EL (cell line): ENCODE data around the gene ATP2B2.
A peak's percentile ranks its signal among the peaks of the same experiment; 100 is the strongest.

Experiments used
- DNase-seq: peaks from one replicate; pipeline ENCODE4 v3.0.0-alpha.2; 2016

The ATP2B2 gene

DNA sequence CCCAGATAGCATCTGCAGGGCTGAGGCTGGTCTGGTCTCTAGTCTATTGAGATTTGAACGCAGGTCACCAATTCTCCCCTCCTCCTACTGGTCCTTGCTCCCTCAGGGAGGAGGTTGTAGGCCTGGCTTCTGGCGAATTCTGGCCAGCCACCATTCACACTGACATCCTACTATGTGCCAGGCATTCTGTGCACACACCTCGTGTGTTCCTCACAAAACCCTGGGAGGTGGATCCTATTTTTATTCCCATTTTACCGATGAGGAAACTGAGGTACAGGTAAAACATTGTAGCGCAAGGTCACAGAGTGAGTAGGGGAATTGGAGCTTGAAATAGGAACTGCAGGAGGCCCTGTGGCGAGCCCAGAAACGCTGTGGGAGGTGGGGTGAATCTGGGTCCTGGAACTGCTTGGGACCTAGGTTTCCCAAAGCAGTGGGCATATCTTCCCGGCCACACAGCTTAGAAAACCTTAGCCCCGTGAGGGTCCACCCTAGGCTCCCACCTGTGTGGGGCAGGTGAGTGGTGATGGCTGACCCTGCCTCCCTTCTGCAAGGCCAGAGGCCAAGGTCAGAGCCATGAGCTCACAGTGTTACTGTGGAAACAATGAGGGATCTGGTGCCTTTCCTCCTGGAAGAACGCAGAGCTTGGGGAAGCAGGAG is 4.8 kb upstream of the ATP2B2 start:
- no peak for DNase-seq

DNA sequence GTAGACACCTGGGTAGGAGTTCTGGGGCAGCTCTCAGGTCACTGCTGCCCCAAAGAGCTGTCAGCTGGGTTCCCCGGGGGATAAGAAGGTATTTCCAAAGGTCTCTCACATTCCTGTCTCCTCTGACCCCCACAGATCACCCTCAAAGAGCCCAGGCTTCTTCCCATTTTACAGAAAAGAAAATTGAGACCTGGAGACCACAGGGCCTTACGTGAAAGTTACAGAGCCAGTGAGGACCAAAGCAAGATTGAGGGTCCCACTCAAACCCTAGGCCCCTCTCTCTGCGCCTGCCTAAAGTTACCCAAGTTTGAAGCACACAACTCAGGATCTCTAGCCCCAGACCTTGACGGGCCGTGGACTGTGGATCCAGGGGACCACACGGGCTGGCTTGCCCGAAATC is 3.9 kb upstream of the ATP2B2 start:
- no peak for DNase-seq

DNA sequence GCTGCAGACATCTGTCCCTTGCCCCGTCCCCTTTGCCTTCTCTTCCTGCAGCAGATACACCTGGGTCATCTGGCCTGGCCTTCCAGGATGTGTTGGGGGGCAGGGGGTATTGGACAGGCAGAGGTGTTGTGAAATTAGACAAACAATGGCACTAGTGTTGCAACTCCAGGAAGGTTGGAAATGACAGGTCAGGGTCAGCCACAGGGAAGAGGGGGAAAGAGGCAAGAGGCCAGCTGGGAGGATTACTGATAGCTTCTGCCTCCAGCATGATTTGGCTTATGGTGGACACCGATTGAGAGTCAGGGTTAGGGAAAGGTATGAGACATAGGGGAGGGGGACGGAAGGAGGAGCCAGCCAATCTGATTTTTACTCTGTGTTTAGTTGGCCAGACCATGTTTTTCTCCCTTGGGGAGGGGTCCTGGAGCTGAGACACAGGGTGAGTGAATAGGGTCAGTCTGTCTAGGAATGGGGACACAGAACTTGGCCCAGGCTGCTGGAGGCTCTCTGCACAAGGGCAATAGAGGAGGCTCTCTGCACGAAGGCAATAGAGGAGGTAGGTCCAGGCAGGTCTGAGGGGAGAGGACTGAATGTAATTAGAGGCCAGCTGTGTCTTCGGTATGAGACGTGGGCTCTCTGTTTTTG is 3.4 kb upstream of the ATP2B2 start:
- DNase-seq = no peak

DNA sequence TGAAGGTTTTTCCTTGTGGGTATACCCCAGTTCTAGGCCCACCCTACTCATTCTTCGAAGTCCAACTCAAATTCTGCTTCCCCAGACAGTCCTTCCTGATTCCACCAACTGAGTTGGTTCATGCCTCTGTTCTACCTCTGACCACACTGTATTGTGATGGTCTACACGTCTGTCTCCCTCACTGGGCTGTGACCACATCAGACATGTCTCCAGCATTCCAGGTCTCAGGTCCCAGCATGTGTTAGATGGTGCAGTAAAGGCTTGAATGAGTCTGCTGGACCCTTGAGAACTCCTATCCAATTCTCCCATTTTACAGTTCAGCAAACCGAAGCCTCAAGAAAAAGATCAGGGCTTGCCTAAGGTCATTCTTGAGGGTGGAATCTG is 2.8 kb upstream of the ATP2B2 start:
- no peak for DNase-seq

DNA sequence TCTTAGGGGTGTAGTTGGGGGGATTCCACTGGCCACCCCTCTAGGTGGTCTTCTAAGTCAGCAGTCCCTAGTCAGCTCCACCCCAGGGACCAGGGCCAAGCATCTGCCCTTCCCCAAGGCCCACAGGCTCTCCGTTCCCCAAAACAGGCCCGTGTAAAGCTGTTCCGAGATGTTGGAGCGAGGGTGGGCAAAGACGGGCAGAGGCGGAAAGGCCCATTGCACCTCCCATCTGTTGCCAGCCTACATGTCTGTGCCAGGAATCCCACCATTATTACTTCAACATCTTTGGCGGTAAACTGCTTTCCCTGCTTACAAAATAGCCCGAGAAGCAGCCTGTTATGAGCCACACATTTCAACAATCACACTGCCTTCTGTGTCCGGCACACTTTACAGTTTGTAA is 1.9 kb upstream of the ATP2B2 start:
- DNase-seq = no peak

DNA sequence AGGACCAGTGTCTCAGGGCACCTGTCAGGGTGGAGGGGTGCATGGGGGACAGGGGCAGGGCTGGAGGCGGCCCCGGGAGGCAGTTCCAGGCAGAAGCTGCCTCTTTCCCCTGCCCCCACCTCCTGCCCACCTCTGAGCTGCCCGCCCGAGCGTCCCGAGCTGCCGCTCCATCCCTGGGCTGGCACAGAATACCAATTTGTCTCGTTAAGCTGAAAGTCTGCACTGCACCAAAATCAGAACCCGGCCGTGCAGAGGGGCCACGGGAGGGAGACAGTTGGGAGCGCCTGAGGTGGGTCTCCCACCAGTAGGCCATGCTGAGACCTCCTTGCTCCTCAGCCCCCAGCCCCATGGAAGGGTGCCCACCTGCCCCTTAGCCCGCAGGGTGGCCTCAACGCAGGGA is 1.3 kb upstream of the ATP2B2 start:
- DNase-seq = no peak

DNA sequence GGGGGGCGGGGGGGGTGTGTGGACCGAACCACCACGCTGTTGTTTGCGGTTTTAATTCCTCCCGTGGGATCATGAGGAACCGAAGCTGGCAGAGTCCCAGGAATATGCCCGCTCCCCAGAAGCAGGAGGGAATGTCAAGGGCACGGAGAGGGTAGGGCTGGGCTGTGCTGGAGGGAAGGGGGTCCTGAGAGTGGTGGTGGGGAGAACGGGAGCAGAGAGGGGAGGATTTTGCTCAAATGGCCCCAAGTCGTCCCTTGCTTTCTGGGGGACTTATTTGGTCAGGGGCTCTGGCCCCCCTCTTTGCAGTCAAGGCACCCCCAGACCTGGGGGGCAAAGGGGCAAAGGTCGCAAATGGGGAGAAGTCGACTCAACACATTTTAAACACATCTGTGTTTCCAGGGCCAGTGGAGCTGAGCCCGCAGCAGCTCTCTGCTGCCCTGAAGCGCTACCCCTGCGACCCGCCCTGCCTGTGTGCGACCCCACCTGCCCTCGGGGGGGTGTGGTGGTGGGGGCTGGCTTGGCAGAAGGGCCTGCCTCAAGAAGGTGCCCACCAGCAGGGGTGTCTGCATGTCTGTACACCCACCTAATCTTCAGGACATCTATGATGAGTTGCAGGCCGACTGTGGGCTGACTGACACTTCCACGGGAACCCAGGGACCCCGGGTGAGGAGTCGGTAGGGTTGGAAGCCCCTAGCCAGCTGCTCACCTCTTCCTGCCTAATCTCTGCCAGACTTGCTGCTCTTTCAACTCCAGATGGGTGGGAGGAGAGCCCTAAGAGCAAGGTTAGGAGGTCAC is 602 bp upstream of the ATP2B2 start:
- no peak for DNase-seq

DNA sequence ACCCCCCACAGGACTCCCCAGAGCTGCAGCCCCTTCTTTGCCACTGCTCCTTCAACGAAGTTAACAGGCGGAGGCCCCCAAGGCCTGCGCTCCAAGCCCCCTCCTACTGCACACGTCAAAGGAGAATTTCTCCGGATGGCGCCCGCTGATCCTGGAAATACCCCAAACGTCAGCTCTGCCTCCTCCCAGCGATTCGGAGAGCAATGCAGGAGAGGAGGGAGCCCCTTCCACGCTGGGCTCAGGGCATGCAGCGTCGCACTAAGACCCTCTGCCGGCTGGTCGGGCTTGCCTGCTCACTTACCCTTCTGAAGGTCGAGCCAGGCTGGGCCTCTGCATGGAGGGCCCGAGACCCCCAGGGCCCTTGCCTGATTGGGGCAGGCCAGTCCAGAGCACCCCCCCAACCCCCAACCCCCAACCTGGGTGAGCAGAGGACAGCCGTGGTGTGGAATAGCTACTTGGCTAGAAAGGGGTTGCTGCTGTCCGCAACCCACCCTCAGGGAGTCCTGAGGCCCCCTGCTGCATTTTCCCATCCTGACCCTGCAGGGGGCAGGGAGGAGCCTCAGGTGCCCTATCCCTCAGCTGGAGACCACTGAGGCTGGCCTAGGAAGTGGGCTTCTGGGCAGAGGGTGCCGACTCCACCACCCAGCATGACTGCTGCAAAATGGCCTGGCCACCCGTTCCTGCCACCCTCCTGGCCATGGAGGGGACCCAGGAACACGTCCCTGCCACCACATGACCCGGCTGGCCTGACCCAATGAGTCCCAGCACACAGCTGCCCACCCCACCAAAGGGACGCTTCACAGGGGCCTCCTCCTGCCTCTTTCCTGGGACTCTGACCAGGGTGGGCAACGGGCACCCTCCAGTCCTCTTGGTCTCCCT is 976 bp downstream of the ATP2B2 start:
- DNase-seq = no peak

DNA sequence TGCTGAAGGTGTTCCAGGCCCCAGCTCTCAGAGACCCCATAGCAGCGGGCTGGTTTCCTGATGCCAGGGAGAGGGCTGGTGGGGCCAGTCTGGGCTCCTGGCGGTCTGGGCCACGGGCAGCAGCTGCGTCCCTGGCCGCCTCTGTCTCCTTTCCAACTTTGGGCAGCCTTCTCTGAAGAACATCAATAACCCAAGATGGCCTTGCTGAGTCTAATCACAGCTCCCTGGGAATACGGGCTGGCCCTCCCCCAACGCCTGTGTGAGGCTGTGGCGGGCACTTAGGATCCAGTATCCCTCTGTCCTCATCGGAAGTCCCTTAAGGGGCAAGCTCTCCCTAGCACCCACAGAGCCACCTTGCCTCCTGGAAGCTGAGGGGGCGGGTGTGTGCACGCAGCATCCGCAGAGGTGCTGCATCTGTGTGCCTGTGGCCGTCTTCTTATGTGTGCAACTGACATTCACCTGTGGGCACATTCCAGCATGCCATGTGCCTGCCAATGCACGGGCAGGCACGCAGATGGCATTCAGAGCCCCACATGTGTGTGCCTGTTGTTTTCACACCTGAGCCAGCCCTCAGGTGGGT is 2.1 kb downstream of the ATP2B2 start:
- no peak for DNase-seq

DNA sequence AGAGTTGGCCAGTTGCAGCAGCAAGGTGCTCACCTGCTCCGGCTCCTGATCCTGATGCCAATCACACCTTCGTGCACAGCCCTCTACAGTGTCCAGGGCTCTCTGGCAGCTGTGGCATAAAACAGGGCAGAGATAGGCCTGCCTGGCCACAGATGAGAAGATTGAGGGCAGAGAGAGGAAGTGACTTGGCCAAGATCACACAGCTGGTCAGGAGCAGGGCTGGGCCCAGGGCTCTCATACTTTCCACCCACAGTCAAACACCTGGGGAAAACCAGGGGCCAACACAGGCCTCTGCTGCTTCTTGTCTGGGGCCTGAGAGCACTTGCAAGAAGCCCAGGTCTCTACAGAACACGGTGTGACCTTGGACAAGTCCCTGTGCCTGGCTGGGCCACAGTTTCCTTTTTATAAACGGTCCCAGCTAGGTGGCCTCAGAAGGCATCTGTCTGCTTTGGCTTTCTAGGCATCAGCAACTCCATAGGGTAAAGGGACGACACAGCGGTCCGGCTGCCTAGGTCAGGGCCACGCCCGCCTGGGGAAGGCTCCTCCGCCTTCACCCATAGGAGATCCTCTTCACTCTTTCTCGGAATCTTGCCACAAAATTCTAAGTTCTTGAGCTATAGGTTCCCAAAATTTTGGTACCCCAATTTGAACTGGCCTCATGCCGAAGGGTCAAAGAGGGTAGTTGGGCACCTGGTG is 3.1 kb downstream of the ATP2B2 start:
- no peak for DNase-seq

DNA sequence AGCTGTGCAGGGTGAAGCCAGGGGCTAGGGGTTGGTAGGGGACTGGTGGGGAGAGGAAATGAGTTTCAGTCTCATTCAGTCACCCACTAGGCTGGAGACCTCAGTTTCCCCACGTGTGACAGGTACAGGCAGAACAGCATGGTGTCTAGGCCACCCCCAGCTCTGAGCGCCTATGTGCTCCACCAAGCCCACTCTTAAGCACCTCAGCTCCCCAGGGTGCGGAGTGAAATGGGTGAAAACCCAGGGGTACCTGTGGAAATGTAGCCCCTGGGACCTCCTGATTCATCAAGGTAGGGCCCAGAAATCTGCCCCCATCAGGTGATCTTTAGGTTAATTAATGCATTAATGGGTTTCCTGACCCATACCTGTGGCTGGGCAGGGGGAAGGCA is 3.7 kb downstream of the ATP2B2 start:
- no peak for DNase-seq

DNA sequence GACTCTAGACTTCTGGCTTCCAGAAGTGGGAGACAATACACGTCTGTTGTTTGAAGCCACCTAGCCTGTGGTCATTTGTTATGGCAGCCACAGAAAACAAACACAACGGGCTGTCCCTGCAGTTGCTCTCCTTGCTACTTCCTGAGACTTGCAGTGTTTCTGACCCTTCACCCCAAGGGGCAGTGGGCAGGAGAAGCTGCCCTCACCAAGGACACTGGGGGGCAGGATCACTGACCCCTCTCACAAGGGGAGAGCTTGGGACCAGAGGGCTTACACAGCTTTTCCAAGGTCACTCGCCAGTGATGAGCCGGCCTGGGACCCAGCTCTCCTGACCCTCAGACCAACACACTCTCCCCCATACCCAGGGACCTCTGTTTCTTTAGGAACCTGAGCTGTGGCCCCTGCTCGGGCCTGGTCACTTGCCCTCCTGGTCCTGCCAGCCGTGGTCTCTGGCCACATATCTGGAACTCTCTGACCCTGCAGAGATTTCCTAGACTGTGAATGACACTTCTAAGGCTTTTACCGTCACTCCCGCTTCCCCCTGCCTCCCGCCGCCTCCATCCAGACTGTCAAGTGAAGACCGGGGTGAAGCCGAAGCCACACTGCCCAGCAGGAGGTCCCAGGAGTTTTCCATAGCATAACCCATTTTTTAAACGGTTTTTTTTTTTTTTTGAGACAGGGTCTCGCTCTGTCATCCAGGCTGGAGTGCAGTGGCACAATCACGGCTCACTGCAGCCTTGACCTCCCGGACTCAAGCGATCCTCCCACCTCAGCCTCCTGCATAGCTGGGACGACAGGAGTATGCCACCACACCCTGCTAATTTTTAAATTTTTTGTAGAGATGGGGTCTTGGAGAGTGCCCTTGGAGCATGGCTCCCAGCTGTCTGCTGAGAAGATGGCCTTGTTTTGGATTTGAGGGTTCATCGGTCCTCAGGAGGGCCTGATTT is 4.4 kb downstream of the ATP2B2 start:
- no peak for DNase-seq

DNA sequence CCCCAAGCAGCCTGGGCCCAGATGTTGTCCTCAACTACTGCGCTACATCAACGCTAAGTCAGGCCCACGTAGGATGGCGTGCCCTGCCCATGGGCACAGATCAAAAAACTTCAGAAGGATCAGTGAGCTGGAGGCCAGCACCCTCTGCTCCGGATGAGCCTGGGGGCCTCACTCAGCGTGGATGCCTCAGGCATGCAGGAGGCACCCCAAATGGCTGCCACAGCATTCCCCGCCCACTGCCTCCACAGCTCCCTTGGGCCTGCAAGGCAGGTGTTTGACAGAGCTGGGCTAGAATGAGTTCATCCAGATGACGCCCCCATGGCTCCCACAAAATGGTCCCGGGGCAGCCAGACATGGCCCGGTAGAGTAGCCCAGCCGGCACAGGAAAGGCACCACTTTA is 7.1 kb downstream of the ATP2B2 start:
- no peak for DNase-seq

DNA sequence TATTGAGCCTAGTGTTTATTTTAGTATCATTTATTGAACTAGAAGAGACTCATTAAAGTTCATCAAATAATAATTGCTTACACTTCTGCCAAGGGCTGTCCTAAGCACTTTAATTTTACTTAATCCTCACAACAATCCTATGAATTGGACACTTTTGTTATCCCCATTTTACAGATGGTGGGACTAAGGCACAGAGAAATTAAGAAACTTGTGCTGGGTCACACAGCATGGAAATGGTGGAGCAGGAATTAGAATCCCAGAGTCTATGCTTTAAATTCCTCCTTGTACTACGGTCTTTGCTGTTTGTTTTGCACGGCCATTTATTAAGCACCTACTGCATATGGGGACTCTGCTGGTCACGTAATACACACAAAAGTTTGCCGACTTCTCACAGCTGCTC is 7.9 kb downstream of the ATP2B2 start:
- no peak for DNase-seq

DNA sequence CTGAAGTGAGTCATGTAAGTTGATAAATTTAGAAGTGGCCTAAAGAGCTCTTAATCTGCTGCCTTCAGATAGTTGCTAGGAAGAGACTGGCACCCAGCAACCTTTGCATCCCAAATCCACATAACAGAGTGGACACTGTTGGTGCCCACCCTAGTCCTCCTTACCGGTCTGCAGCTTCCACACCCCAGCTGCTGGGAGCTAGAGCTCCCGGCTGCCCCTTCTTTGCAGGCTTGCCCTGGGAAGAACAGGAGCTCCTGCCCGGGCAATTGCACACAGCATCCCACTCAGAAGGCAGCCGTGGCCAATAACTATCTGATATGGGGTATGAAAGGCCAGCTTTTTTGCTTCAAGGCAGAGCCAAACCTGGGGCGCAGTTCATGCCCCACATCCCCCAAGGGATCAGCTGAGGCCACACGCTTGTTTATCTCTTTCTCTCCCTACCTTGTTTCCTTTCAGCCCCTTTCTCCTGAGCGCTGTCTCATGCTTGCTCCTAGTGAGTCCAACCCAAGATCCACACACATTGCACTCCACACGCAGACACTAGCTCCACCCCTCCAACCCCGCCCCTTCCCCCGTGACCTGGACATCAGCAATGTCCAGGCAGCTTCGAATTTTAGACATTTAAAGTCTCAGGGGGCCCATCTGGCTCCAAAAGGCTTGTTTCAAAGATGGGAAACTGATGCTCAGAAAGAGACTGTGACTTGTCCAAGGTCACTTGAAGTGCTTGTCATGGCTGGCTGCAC is 9.1 kb downstream of the ATP2B2 start:
- DNase-seq = no peak

DNA sequence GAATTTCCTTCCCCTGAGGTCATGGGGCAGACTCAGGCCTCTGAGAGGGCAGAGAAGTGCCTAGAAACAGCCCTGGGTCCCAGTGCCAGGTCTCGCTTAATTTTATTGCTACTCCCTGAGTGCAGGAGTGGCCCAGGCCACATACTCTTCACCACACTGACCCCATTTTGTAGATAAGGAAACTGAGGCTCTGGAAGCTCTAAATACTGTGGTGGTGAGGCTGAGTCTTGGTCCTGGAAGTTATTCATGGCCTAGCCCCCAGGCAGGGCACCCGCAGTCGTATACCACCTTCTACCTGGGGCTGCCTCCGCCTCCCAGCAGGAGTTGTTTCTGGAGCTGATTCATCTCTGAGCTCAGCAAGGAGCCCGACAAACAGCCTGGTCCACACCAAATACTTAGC is 9.8 kb downstream of the ATP2B2 start:
- DNase-seq = no peak

DNA sequence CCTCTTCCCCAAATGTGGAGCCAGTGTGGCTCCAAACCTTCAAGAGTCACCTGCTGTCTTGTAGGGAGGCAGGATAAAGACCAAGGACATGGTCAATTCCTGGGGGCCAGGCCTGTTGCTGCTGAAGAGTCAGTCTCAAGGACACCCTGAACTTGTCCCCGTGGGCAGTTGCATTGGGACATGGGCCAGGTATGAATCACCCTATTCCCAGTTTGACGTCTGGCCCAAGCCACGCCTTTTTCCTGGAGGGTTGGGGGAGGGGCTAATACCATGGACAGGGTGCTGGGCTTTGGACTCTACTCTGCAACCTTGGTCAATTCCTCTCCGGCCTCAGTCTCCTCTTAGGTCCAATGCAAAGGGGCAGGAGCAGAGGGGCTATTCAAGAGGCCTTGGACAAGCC is 10.4 kb downstream of the ATP2B2 start:
- peak; percentile 56 for DNase-seq

DNA sequence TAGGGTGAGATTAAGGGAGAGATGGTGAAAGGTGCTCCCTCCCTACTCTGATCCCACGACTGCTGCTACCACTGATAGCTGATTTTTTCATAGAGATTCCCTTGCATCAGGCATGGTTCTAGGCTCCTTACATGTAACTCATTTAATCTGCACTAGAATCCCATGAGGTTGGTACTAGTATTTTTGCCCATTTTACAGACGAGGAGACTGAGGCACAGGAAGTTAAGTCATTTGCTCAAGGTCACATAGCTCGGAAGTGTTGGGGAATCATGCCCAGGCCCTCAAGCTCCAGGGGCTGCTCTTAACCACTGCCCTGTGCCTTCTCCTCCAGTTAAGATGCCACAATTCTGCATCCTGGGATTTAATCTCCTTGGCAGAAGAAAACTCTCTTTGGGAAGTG is 11.2 kb downstream of the ATP2B2 start:
- no peak for DNase-seq

DNA sequence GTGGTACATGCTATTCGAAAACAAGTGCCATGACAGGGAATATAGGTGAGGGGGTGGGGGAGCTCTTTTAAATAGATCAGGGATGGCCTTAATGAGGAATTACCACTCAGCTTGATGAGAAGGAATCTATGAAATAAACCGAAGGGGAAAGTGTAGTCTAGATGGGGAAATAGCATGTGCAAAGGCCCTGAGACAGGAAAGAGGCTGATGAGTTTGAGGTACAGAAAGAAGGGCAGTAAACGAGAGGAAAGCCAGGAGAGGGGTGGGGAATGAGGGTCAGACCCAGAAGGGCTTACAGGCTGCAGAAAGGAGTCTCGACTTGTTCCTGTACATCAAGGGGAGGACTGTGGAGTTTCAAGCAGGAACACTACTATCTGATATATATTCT is 12.2 kb downstream of the ATP2B2 start:
- no peak for DNase-seq
